ENCODE data around the gene KIF13A.

KIF13A gene

GRCh38 chr6:17905611-17906592, 81.5 kb downstream of the KIF13A start:
- TF ChIP-seq CTCF (IDR thresholded peaks at IDR 0.05; ENCODE audit: control insufficient read depth, insufficient read depth, low read depth, low read length, missing control alignments) = no peak
- peak; percentile 42 for DNase-seq (ENCODE audit: low read depth)
- H3K4me3 ChIP-seq (ENCODE audit: control insufficient read depth, low read depth, low read length) = no peak overlapping the region

- H3K4me3 ChIP-seq (ENCODE audit: control insufficient read depth, low read depth, low read length) = no peak overlapping the region
- TF ChIP-seq CTCF (IDR thresholded peaks at IDR 0.05; ENCODE audit: control insufficient read depth, insufficient read depth, low read depth, low read length, missing control alignments) = no peak
- DNase-seq (ENCODE audit: low read depth) = no peak
Observed at GRCh38 chr6:17904491-17905120, 82.8 kb downstream of the KIF13A start.

GRCh38 chr6:17902974-17903373, 84.5 kb downstream of the KIF13A start:
- H3K4me3 ChIP-seq (ENCODE audit: control insufficient read depth, low read depth, low read length) = no peak overlapping the region
- DNase-seq (ENCODE audit: low read depth) = no peak
- TF ChIP-seq CTCF (IDR thresholded peaks at IDR 0.05; ENCODE audit: control insufficient read depth, insufficient read depth, low read depth, low read length, missing control alignments) = no peak

GRCh38 chr6:17901493-17901892, 85.9 kb downstream of the KIF13A start:
- no peak for DNase-seq (ENCODE audit: low read depth)
- H3K4me3 ChIP-seq (ENCODE audit: control insufficient read depth, low read depth, low read length) = no peak overlapping the region
- TF ChIP-seq CTCF (IDR thresholded peaks at IDR 0.05; ENCODE audit: control insufficient read depth, insufficient read depth, low read depth, low read length, missing control alignments) = no peak

GRCh38 chr6:17900011-17900410, 87.4 kb downstream of the KIF13A start:
- no peak for TF ChIP-seq CTCF (IDR thresholded peaks at IDR 0.05; ENCODE audit: control insufficient read depth, insufficient read depth, low read depth, low read length, missing control alignments)
- DNase-seq (ENCODE audit: low read depth) = no peak

GRCh38 chr6:17899491-17899890, 87.9 kb downstream of the KIF13A start:
- H3K4me3 ChIP-seq (ENCODE audit: control insufficient read depth, low read depth, low read length) = no peak overlapping the region
- DNase-seq (ENCODE audit: low read depth) = no peak
- TF ChIP-seq CTCF (IDR thresholded peaks at IDR 0.05; ENCODE audit: control insufficient read depth, insufficient read depth, low read depth, low read length, missing control alignments) = no peak

More at GRCh38 chr6:17900011-17900410, 87.4 kb downstream of the KIF13A start:
- H3K4me3 ChIP-seq (ENCODE audit: control insufficient read depth, low read depth, low read length) = no peak overlapping the region

All from AG09309 (cell line).